HEK293T (cell line): ENCODE results near the gene ANKS6.

Experiments used
- BHLHE40 ChIP-seq: fragments of 450-650 bp; IDR thresholded peaks from 2 replicates; pipeline ENCODE4 v1.6.1; 2016; ENCODE audit warnings: mild to moderate bottlenecking, moderate library complexity, borderline replicate concordance
- CTBP1 ChIP-seq: fragments of 450-650 bp; IDR thresholded peaks from 2 replicates; pipeline ENCODE4 v1.6.1; 2016; ENCODE audit warnings: borderline replicate concordance
- ELF4 ChIP-seq: fragments of 450-650 bp; IDR thresholded peaks from 2 replicates; pipeline ENCODE4 v1.6.1; 2017; ENCODE audit warnings: antibody characterized with exemption
- FOXA1 ChIP-seq: fragments of 450-650 bp; IDR thresholded peaks from 2 replicates; pipeline ENCODE4 v1.6.1; 2016; ENCODE audit warnings: mild to moderate bottlenecking
- FOXK2 ChIP-seq: fragments of 450-650 bp; IDR thresholded peaks from 2 replicates; pipeline ENCODE4 v1.6.1; 2016; ENCODE audit warnings: mild to moderate bottlenecking
- FOXM1 ChIP-seq: fragments of 450-650 bp; IDR thresholded peaks from 2 replicates; pipeline ENCODE4 v1.6.1; 2017; ENCODE audit warnings: mild to moderate bottlenecking, borderline replicate concordance
- HDGF ChIP-seq: fragments of 450-650 bp; IDR thresholded peaks from 2 replicates; pipeline ENCODE4 v1.6.1; 2017; ENCODE audit warnings: antibody characterized with exemption, borderline replicate concordance
- LEF1 ChIP-seq: fragments of 450-650 bp; IDR thresholded peaks from 2 replicates; pipeline ENCODE4 v1.6.1; 2017; ENCODE audit warnings: mild to moderate bottlenecking, borderline replicate concordance
- PKNOX1 ChIP-seq: fragments of 450-650 bp; IDR thresholded peaks from 2 replicates; pipeline ENCODE4 v1.6.1; 2016
- SP1 ChIP-seq: fragments of 450-650 bp; IDR thresholded peaks from 2 replicates; pipeline ENCODE4 v1.6.1; 2017
- SUZ12 ChIP-seq: fragments of 450-650 bp; IDR thresholded peaks from 2 replicates; pipeline ENCODE4 v1.6.1; 2016; ENCODE audit warnings: mild to moderate bottlenecking
- TARDBP ChIP-seq: fragments of 450-650 bp; IDR thresholded peaks from 2 replicates; pipeline ENCODE4 v1.6.1; 2016
- ZNF384 ChIP-seq: fragments of 450-650 bp; IDR thresholded peaks from 2 replicates; pipeline ENCODE4 v1.6.1; 2016

GRCh38 chr9:98797491-98797890, 1.1 kb upstream of the ANKS6 start:
- TF ChIP-seq SUZ12 = no peak
- TF ChIP-seq ZNF384 = no peak
- no peak for TF ChIP-seq FOXM1
- TF ChIP-seq SP1 = no peak
- TF ChIP-seq FOXA1 = no peak
- no peak for TF ChIP-seq TARDBP
- TF ChIP-seq BHLHE40 = no peak
- no peak for TF ChIP-seq HDGF
- TF ChIP-seq CTBP1 = no peak
- TF ChIP-seq FOXK2 = no peak
- no peak for TF ChIP-seq PKNOX1
- TF ChIP-seq LEF1 = no peak
- TF ChIP-seq ELF4 = no peak
